DOHH2 (cell line): ENCODE measurements around the gene GPR107.

Source experiments
- CTCF ChIP-seq: fragments of 200-600 bp; sonication (generic); IDR thresholded peaks from one replicate; pipeline ENCODE4 v1.5.1; 2014; ENCODE audit warnings: antibody characterized with exemption, mild to moderate bottlenecking, low read depth, low read length; ENCODE audit not compliant: poor library complexity, severe bottlenecking
- EZH2phosphoT487 ChIP-seq: fragments of 200-600 bp; sonication (generic); IDR thresholded peaks from 2 replicates; pipeline ENCODE4 v1.6.1; 2017; ENCODE audit warnings: borderline replicate concordance, mild to moderate bottlenecking, antibody characterized with exemption, low read length, moderate library complexity, mixed read lengths

DNA sequence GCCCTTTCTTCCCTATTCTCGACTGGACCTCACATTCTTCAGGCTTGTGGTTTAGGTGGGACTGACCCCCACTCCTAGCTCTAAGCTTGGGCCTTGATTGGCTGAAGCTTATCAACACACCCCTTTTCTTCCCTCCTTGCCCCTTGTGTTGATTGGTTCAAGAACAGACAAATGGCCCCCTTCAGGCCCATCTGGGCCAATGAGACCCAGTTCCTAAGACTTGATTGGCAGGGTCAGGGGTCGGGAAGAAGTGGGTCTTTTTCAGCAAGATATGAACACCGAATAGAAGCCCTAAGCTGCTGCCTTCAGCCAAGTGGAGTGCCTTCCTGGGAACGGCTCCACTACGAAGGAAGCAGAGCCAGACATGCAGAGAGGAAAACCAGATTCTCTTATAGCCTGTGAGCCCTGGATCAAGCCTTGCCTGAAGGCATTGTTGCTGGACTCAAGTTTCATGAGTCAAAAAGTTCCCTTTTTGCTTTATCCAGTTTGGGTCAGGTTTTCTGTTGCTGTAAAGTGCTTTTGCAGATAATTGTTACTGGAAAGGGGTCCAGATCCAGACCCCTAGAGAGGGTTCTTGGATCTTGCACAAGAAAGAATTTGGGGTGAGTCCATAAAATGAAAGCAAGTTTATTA, 96.1 kb downstream of the GPR107 start:
- TF ChIP-seq CTCF: no peak
- TF ChIP-seq EZH2phosphoT487: no peak
